H54 (cell line): ENCODE measurements around the gene DPCD.
A peak's percentile ranks its signal among the peaks of the same experiment; 100 is the strongest.
"Not testable (repeated sequence)": the region's sequence is repeated elsewhere in the genome, so short reads cannot be mapped to it uniquely, and the experiment has no call there.

Experiments
- DNase-seq: peaks from one replicate; pipeline ENCODE4 v3.0.0; 2011; ENCODE audit warnings: low spot score, mixed read lengths; ENCODE audit not compliant: insufficient read length
- FAIRE-seq: peaks from 3 replicates; lab custom pipeline; 2011; peaks lifted over from hg19 to GRCh38; lab: Jason Lieb, UNC
- POLR2A ChIP-seq: IDR thresholded peaks from 2 replicates; pipeline ENCODE4 v1.6.1; 2011; ENCODE audit warnings: low read depth, mild to moderate bottlenecking, low read length

The DPCD gene

GRCh38 chr10:101631821-101632475 is 43.8 kb downstream of the DPCD start:
- DNase-seq (no peak), FAIRE-seq (no peak)
- TF ChIP-seq POLR2A, result no peak

GRCh38 chr10:101633510-101633909 is 45.4 kb downstream of the DPCD start:
- FAIRE-seq, DNase-seq: not testable (repeated sequence)

- no peak for FAIRE-seq
- TF ChIP-seq POLR2A, result no peak
- DNase-seq, result no peak
Observed at GRCh38 chr10:101639141-101639900, 51.2 kb downstream of the DPCD start.

GRCh38 chr10:101643546-101643945 is 55.4 kb downstream of the DPCD start:
- FAIRE-seq, result no peak
- no peak for TF ChIP-seq POLR2A
- DNase-seq, result no peak

- FAIRE-seq (no peak), DNase-seq (no peak)
- TF ChIP-seq POLR2A, result no peak
Observed at GRCh38 chr10:101644002-101644401, 55.9 kb downstream of the DPCD start.

GRCh38 chr10:101645659-101646058 is 57.5 kb downstream of the DPCD start:
- FAIRE-seq, result no peak
- no peak for TF ChIP-seq POLR2A
- no peak for DNase-seq

- DNase-seq (no peak), FAIRE-seq (no peak)
Observed at GRCh38 chr10:101646364-101646763, 58.2 kb downstream of the DPCD start.

GRCh38 chr10:101647255-101647654 is 59.1 kb downstream of the DPCD start:
- no peak for FAIRE-seq
- DNase-seq, result no peak
- TF ChIP-seq POLR2A, result no peak

More at GRCh38 chr10:101646364-101646763, 58.2 kb downstream of the DPCD start:
- TF ChIP-seq POLR2A, result no peak

GRCh38 chr10:101649525-101650085 is 61.5 kb downstream of the DPCD start:
- FAIRE-seq (no peak), DNase-seq (peak; percentile 19)
- TF ChIP-seq POLR2A, result no peak

- DNase-seq, result no peak
- no peak for TF ChIP-seq POLR2A
- FAIRE-seq, result no peak
Observed at GRCh38 chr10:101650863-101651262, 62.7 kb downstream of the DPCD start.

- no peak for TF ChIP-seq POLR2A
- FAIRE-seq (no peak), DNase-seq (no peak)
Observed at GRCh38 chr10:101651336-101651735, 63.2 kb downstream of the DPCD start.

- no peak for TF ChIP-seq POLR2A
Observed at GRCh38 chr10:101653536-101653935, 65.4 kb downstream of the DPCD start.

GRCh38 chr10:101655570-101655969 is 67.4 kb downstream of the DPCD start:
- DNase-seq (no peak), FAIRE-seq (no peak)

More at GRCh38 chr10:101653536-101653935, 65.4 kb downstream of the DPCD start:
- DNase-seq, result no peak
- no peak for FAIRE-seq

GRCh38 chr10:101656890-101657289 is 68.8 kb downstream of the DPCD start:
- no peak for DNase-seq
- TF ChIP-seq POLR2A, result no peak
- FAIRE-seq, result no peak

More at GRCh38 chr10:101655570-101655969, 67.4 kb downstream of the DPCD start:
- no peak for TF ChIP-seq POLR2A
